IMR-90 (cell line): ENCODE measurements around the gene OPN1MW2. TPM values are rescaled to one million over a fixed set of nuclear protein-coding genes. Genes with fewer than 3 reads are reported as not detected.
"Not testable (repeated sequence)": the region's sequence is repeated elsewhere in the genome, so short reads cannot be mapped to it uniquely, and the experiment has no call there.

Experiments used
- ATAC-seq: fragments of 200-7000 bp; cut with Tn5 transposase; 2 replicates; pipeline ENCODE4 v1.9.1; 2020; ENCODE audit warnings: low read depth, mild to moderate bottlenecking, moderate library complexity
- BruUV-seq: library from RNA; stranded (reverse); fragments of 400-500 nt; replicated peaks from 2 replicates; lab custom pipeline; 2021; lab: Mats Ljungman, UMichigan
- CTCF ChIA-PET: fragments of 300-600 bp; formaldehyde crosslinking; extraction: SDS; loops from one replicate; lab custom pipeline; 2021; ENCODE audit warnings: antibody characterized with exemption; lab: Yijun Ruan, JAX
- POLR2A ChIA-PET: fragments of 300-600 bp; sonication (Branson Sonifier 250); formaldehyde crosslinking; loops from one replicate; lab custom pipeline; 2022; ENCODE audit warnings: antibody characterized with exemption; ENCODE audit not compliant: unreplicated experiment; lab: Charles Lee
- DNase-seq: peaks from one replicate; pipeline ENCODE4 v3.0.0; 2013
- H2AFZ ChIP-seq: replicated peaks from 2 replicates; pipeline ENCODE3; 2013; ENCODE audit warnings: low read length, mild to moderate bottlenecking; ENCODE audit not compliant: poor library complexity
- H2AK5ac ChIP-seq: 2 replicates; pipeline ENCODE4 v1.6.1; 2013; ENCODE audit warnings: low read depth, low read length, inconsistent platforms
- H2AK9ac ChIP-seq: replicated peaks from 2 replicates; pipeline ENCODE3; 2013; ENCODE audit warnings: mild to moderate bottlenecking, low read depth, low read length, moderate library complexity; ENCODE audit not compliant: poor library complexity
- H2BK120ac ChIP-seq: 2 replicates; pipeline ENCODE4 v1.6.1; 2013; ENCODE audit warnings: low read depth, low read length, inconsistent platforms
- H2BK15ac ChIP-seq: 3 replicates; pipeline ENCODE4 v1.6.1; 2013; ENCODE audit warnings: low read depth, low read length, inconsistent platforms
- H2BK20ac ChIP-seq: 2 replicates; pipeline ENCODE4 v1.6.1; 2013; ENCODE audit warnings: low read depth, mild to moderate bottlenecking, inconsistent platforms, low read length, moderate library complexity
- H2BK5ac ChIP-seq: 2 replicates; pipeline ENCODE4 v1.6.1; 2013; ENCODE audit warnings: mild to moderate bottlenecking, low read depth, low read length, inconsistent platforms; ENCODE audit not compliant: poor library complexity, severe bottlenecking
- H3K14ac ChIP-seq: replicated peaks from 2 replicates; pipeline ENCODE4 v1.6.1; 2013; ENCODE audit warnings: low read depth, low read length, inconsistent platforms
- H3K18ac ChIP-seq: 2 replicates; pipeline ENCODE4 v1.6.1; 2013; ENCODE audit warnings: low read depth, low read length, control low read depth
- H3K23ac ChIP-seq: 2 replicates; pipeline ENCODE4 v1.6.1; 2013; ENCODE audit warnings: low read depth, low read length, inconsistent platforms
- H3K27ac ChIP-seq: 2 replicates; pipeline ENCODE4 v1.5.1; 2013; ENCODE audit warnings: mild to moderate bottlenecking, control low read depth, low read length; ENCODE audit not compliant: insufficient read depth
- H3K27me3 ChIP-seq: 2 replicates; pipeline ENCODE4 v1.6.1; 2013; ENCODE audit warnings: low read length; ENCODE audit not compliant: control insufficient read depth, insufficient read depth
- H3K36me3 ChIP-seq: 2 replicates; pipeline ENCODE4 v1.6.1; 2013; ENCODE audit warnings: low read length, mixed read lengths; ENCODE audit not compliant: control insufficient read depth, insufficient read depth
- H3K4ac ChIP-seq: 2 replicates; pipeline ENCODE4 v1.6.1; 2013; ENCODE audit warnings: low read depth, low read length, inconsistent platforms
- H3K4me1 ChIP-seq: 2 replicates; pipeline ENCODE4 v1.6.1; 2013; ENCODE audit warnings: low read length, mixed read lengths; ENCODE audit not compliant: control insufficient read depth, insufficient read depth
- H3K4me2 ChIP-seq: 2 replicates; pipeline ENCODE4 v1.6.1; 2013; ENCODE audit warnings: low read depth, mild to moderate bottlenecking, control low read depth, low read length, moderate library complexity
- H3K4me3 ChIP-seq: 2 replicates; pipeline ENCODE4 v1.5.1; 2013; ENCODE audit warnings: low read depth, mild to moderate bottlenecking, control low read depth, low read length, moderate library complexity; ENCODE audit not compliant: insufficient read depth
- H3K56ac ChIP-seq: 2 replicates; pipeline ENCODE4 v1.6.1; 2013; ENCODE audit warnings: low read length, inconsistent platforms; ENCODE audit not compliant: insufficient read depth; ENCODE audit errors: extremely low read depth
- H3K79me1 ChIP-seq, 2 experiments: 2 replicates each; pipeline ENCODE4 v1.6.1; 2013; ENCODE audit warnings: low read length in 2 of 2, inconsistent platforms in 1 of 2, low read depth in 1 of 2
- H3K9ac ChIP-seq: 2 replicates; pipeline ENCODE4 v1.6.1; 2013; ENCODE audit warnings: low read depth, low read length, control low read depth
- H3K9me1 ChIP-seq: 2 replicates; pipeline ENCODE4 v1.6.1; 2013; ENCODE audit warnings: low read length, inconsistent platforms; ENCODE audit not compliant: insufficient read depth
- H3K9me3 ChIP-seq: 2 replicates; pipeline ENCODE4 v1.6.1; 2013; ENCODE audit warnings: low read length; ENCODE audit not compliant: control insufficient read depth, insufficient read depth
- H4K20me1 ChIP-seq: 2 replicates; pipeline ENCODE4 v1.6.1; 2013; ENCODE audit warnings: low read length, inconsistent platforms; ENCODE audit not compliant: insufficient read depth
- H4K5ac ChIP-seq: 2 replicates; pipeline ENCODE4 v1.6.1; 2013; ENCODE audit warnings: mild to moderate bottlenecking, low read depth, low read length, control low read depth
- H4K8ac ChIP-seq, 2 experiments: 2 replicates each; pipeline ENCODE4 v1.6.1; 2013; ENCODE audit warnings: low read depth in 2 of 2, low read length in 2 of 2, control low read depth in 1 of 2, inconsistent platforms in 1 of 2
- H4K91ac ChIP-seq: 2 replicates; pipeline ENCODE4 v1.6.1; 2013; ENCODE audit warnings: low read depth, low read length, inconsistent platforms; ENCODE audit not compliant: insufficient read depth
- WGBS, 2 experiments: methylation state at CpG; one replicate each; pipeline versions ENCODE4 v1.1.5 to v1.1.7; 2013; ENCODE audit warnings: missing lambda C conversion rate in 2 of 2; ENCODE audit not compliant: insufficient read length in 1 of 2; ENCODE audit errors: extremely low coverage in 2 of 2; 5-methylcytosine and 5-hydroxymethylcytosine counted together
- dilution Hi-C: fragments of 300-500 bp; cut with HindIII; formaldehyde crosslinking; loops from one replicate; pipeline ENCODE4 v1.14.3; 2018; ENCODE audit warnings: low sequenced_read_pairs; ENCODE audit not compliant: unreplicated experiment
- in situ Hi-C: fragments of 300-500 bp; cut with MboI; formaldehyde crosslinking; loops from 3 replicates; pipeline ENCODE4 v1.14.3; 2019; ENCODE audit warnings: low sequenced_read_pairs, inconsistent platforms, mixed read lengths
- intact Hi-C: fragments of 100-400 bp; cut with micrococcal nuclease; formaldehyde crosslinking; loops from 2 replicates; pipeline ENCODE4 v1.10.0; 2022
- polyA plus RNA-seq, 3 experiments: library from polyadenylated mRNA; depleted of rRNA; stranded (reverse); fragments of >200 nt; gene quantifications; 2 replicates each; pipeline ENCODE4 v1.2.3, GENCODE V29; 2012; ENCODE audit warnings: low replicate concordance in 1 of 3
- total RNA-seq: library from RNA; depleted of rRNA; stranded (reverse); fragments of >200 nt; gene quantifications from 2 replicates; pipeline ENCODE4 v1.2.3, GENCODE V29; 2012

Gene OPN1MW2
- total and polyA plus RNA-seq, 2 of the 4 experiments (the other 2 are of a cell fraction), result not detected

DNA sequence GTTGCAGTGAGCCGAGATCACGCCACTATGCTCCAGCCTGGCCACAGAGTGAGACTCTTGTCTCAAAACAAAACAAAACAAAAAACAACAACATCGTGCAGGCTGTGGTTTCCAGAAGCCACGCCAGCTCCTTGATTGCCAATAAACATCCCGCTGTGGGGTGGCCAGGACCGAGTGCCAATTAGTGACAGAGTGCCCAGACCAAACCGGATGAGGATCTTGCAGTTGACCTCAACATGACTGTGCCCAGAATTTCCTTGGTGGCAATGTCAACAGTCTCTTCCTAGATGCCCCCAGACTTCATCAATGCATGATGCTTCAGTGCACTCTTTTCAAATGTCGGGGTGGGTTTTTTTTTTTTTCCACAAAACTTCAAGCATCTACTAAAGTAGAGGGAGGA lies 35.8 kb upstream of the OPN1MW2 start:
- H3K4me1 ChIP-seq, ATAC-seq, H3K36me3 ChIP-seq, H3K9ac ChIP-seq, H2BK15ac ChIP-seq, H2AK5ac ChIP-seq, H3K27me3 ChIP-seq, H3K18ac ChIP-seq, H4K8ac ChIP-seq, H3K4me3 ChIP-seq, H3K4ac ChIP-seq, DNase-seq, H3K23ac ChIP-seq, H4K20me1 ChIP-seq, H3K79me1 ChIP-seq, H4K5ac ChIP-seq, H3K27ac ChIP-seq, dilution Hi-C loops, CTCF ChIA-PET, POLR2A ChIA-PET, in situ Hi-C loops, H2AFZ ChIP-seq, intact Hi-C loops, H4K91ac ChIP-seq, BruUV-seq, H3K9me1 ChIP-seq, H2BK20ac ChIP-seq, H2BK5ac ChIP-seq, H3K9me3 ChIP-seq, H3K56ac ChIP-seq, H3K14ac ChIP-seq, H2BK120ac ChIP-seq, H3K4me2 ChIP-seq, H2AK9ac ChIP-seq: not testable (repeated sequence)
- WGBS, 2 experiments, result no CpG with 5 or more reads among the region's 8 CpGs

DNA sequence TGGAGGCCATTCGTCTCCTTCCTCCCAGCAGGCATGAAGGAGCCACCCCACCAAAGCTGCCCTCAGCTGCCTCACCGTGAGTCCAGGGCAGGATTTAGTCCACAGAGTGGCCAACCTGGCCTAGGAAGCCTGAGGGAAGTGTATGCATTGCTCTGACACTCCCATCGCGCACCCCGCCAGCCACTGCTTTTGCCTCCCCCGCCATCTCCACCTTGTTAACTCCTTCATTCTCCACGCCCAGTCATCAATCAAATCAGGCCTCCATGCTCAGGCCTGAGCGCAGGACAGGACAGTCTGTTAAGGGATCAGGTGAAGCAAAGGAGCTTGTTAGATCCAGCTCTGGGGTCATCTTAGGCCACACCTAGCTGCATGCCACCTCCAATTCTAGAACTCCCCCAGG lies 26.7 kb upstream of the OPN1MW2 start:
- H3K56ac ChIP-seq, CTCF ChIA-PET, DNase-seq, intact Hi-C loops, H3K14ac ChIP-seq, H3K4me2 ChIP-seq, H3K27ac ChIP-seq, in situ Hi-C loops, H2BK20ac ChIP-seq, H2BK120ac ChIP-seq, H3K9me3 ChIP-seq, H3K79me1 ChIP-seq, H4K20me1 ChIP-seq, H3K36me3 ChIP-seq, H3K23ac ChIP-seq, H3K18ac ChIP-seq, POLR2A ChIA-PET, H4K8ac ChIP-seq, H2BK15ac ChIP-seq, H3K4ac ChIP-seq, BruUV-seq, H3K4me3 ChIP-seq, dilution Hi-C loops, H2AK5ac ChIP-seq, ATAC-seq, H4K5ac ChIP-seq, H3K27me3 ChIP-seq, H3K9me1 ChIP-seq, H2BK5ac ChIP-seq, H3K4me1 ChIP-seq, H4K91ac ChIP-seq, H2AK9ac ChIP-seq, H3K9ac ChIP-seq, H2AFZ ChIP-seq: not testable (repeated sequence)
- no CpG with 5 or more reads among the region's 8 CpGs for WGBS, 2 experiments
